Adipocyte (in vitro differentiated cells): Measurements from ENCODE around the gene ALDOC.

Source experiments
- DNase-seq: peaks from one replicate; pipeline ENCODE4 v3.0.0-alpha.2; 2015; ENCODE audit warnings: low read depth
- H3K27me3 ChIP-seq: replicated peaks from 2 replicates; pipeline ENCODE4 v1.7.0; 2013; ENCODE audit warnings: mild to moderate bottlenecking, low read length, moderate library complexity; ENCODE audit not compliant: control insufficient read depth, insufficient read depth
- H3K36me3 ChIP-seq: 2 replicates; pipeline ENCODE4 v1.7.0; 2013; ENCODE audit warnings: low read length, mild to moderate bottlenecking, moderate library complexity; ENCODE audit not compliant: control insufficient read depth, insufficient read depth, severe bottlenecking
- H3K4me1 ChIP-seq: 2 replicates; pipeline ENCODE4 v1.7.0; 2013; ENCODE audit warnings: mild to moderate bottlenecking, low read length, moderate library complexity; ENCODE audit not compliant: control insufficient read depth, insufficient read depth
- H3K4me3 ChIP-seq: 2 replicates; pipeline ENCODE4 v1.7.0; 2013; ENCODE audit warnings: mild to moderate bottlenecking, low read length, moderate library complexity
- H3K9ac ChIP-seq: 2 replicates; pipeline ENCODE4 v1.7.0; 2013; ENCODE audit warnings: mild to moderate bottlenecking, low read length, moderate library complexity
- H3K9me3 ChIP-seq: 2 replicates; pipeline ENCODE4 v1.7.0; 2013; ENCODE audit warnings: mild to moderate bottlenecking, low read length, moderate library complexity; ENCODE audit not compliant: control insufficient read depth

ALDOC gene

GRCh38 chr17:28538296-28538895 lies 38.3 kb downstream of the ALDOC start:
- no peak for DNase-seq
- H3K4me1 ChIP-seq = no peaks in the 10 kb centered on the region
- H3K36me3 ChIP-seq = no peaks in the 10 kb centered on the region
- peaks cover 17% of the 10 kb centered on the region for H3K27me3 ChIP-seq
- no peak overlapping the region for H3K4me3 ChIP-seq
- H3K9ac ChIP-seq = no peak overlapping the region
- H3K9me3 ChIP-seq = no peaks in the 10 kb centered on the region

GRCh38 chr17:28537219-28537610 lies 39.5 kb downstream of the ALDOC start:
- Histone ChIP-seq H3K4me1 (no peaks in the 10 kb centered on the region), H3K4me3 (no peak overlapping the region), H3K36me3 (no peaks in the 10 kb centered on the region), H3K9me3 (no peaks in the 10 kb centered on the region), H3K27me3 (peaks cover 17% of the 10 kb centered on the region), H3K9ac (no peak overlapping the region)
- no peak for DNase-seq

DNA sequence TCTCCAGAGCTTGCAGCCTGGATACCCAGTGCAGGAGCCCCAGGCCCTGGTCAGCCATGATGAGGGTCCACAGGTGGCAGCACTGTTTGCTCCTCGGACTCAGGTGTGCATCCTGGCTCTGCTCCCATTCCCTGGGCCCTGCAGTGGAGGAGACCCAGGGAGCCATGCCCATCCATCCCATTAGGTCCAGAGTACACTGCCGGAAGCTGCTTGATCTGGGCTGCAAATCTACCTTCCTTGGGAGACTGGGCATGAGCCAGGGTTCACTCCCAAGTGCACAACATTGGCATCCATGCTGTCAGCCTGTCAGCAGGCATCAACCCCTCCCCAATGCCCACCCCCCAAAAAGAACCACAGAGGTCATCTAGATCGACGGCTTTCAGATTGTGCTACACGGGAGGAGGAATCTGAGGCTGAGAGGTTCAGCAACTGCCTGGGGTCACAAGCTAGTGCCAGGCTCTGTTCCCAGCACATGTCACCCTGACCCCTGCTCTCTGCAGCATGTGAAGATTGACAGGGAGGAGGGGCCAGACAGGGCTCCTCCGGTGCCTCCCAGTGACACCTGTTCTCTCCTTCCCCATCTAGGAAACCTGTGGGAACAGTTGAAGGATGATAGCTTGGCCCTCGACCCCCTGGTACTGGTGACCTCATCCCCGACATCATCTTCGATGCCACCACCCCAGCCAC lies 40.0 kb downstream of the ALDOC start:
- Histone ChIP-seq H3K9ac (no peak overlapping the region), H3K4me3 (no peak overlapping the region), H3K9me3 (no peaks in the 10 kb centered on the region), H3K27me3 (peaks cover 17% of the 10 kb centered on the region), H3K4me1 (no peaks in the 10 kb centered on the region), H3K36me3 (no peaks in the 10 kb centered on the region)
- no peak for DNase-seq

GRCh38 chr17:28534740-28535375 lies 41.8 kb downstream of the ALDOC start:
- Histone ChIP-seq H3K4me3 (no peak overlapping the region), H3K27me3 (peaks cover 17% of the 10 kb centered on the region), H3K9me3 (no peaks in the 10 kb centered on the region), H3K36me3 (no peaks in the 10 kb centered on the region), H3K9ac (no peak overlapping the region), H3K4me1 (no peaks in the 10 kb centered on the region)
- no peak for DNase-seq

DNA sequence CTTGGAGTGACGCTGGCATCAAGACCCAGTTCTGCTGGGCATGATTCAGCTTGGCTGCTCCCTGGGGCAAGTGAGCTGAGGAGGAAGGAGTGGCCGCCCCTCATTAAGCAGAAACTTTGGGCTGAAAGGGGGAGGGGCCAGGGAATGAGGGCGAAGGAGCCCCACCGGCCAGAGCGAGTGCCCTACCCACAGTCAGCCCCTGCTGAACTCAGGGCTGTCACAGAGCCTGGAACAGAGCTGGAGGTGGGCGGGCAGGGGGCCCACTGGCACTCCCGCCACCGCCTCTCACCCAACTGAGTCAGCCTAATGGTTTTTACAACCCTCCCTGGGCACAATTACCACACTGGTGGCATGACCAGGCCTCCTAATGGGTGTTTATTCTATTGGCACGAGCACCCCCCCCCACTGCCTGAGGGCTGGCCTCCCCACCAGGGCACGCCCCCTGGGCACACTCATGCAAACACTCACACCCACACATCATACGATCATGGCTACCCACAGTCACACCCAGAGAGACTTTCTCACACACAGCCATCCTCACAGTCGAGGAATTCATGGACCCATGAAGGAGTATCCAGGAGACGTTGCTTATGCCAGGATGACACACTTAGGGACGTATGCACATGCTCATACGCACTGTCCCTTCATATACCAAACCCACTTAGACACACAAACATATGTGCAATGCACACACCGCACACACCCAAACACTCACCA lies 43.4 kb downstream of the ALDOC start:
- H3K27me3 ChIP-seq = peaks cover 6% of the 10 kb centered on the region
- H3K36me3 ChIP-seq = no peaks in the 10 kb centered on the region
- no peaks in the 10 kb centered on the region for H3K9me3 ChIP-seq
- DNase-seq = no peak
- no peaks in the 10 kb centered on the region for H3K4me1 ChIP-seq
- H3K9ac ChIP-seq = no peak overlapping the region
- H3K4me3 ChIP-seq = no peak overlapping the region

DNA sequence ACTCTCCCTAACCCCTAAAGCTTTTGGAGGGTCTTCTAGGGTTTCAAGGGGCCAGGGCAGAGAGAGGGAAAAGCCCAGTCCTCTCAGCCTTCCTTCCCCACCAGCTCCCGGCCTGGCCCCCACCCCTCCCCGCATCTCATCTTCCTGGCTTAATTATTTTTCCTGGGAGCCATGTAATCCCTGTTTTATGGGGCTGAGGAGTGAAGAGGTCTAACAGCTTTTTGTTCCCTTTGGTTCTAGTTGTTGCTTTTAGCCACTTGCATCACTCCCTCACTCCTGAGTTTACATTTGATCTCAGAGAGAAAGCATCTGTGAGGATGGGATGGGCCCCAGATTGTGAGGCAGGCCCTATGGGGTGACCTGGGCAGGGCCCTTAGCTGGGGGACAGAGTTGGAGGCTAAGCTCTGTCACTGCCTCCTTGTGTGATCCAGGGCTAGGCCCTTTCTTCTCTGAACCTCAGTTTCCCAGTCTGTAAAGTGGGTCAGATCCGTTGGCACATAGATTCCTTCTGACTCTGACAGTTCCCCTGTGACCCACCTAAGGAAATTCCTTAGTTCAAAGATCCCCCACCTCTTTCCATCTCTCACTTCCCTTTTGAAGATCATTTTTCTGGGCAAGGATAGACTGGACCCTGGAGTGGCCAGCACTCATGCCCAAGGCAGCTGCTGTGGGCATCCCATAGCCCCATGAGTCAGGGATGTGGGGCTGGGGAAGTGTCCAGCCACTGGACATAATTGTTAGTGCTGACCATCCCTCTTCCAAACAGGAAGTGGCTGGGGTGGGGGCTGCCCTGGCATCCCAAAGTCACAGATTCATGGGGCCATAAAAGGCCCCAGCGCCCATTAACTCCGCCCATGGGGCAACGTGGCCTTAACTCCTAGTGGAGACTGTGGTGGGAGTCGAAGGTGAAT lies 44.4 kb downstream of the ALDOC start:
- no peak for DNase-seq
- peaks cover 2% of the 10 kb centered on the region for H3K4me1 ChIP-seq

GRCh38 chr17:28530926-28531325 lies 45.8 kb downstream of the ALDOC start:
- Histone ChIP-seq H3K4me3 (no peak overlapping the region), H3K27me3 (no peaks in the 10 kb centered on the region), H3K4me1 (peaks cover 2% of the 10 kb centered on the region), H3K36me3 (no peaks in the 10 kb centered on the region), H3K9me3 (no peaks in the 10 kb centered on the region), H3K9ac (no peak overlapping the region)
- no peak for DNase-seq

More for the DNA sequence above, 44.4 kb downstream of the ALDOC start:
- Histone ChIP-seq H3K9me3 (no peaks in the 10 kb centered on the region), H3K27me3 (no peaks in the 10 kb centered on the region), H3K9ac (no peak overlapping the region), H3K36me3 (no peaks in the 10 kb centered on the region), H3K4me3 (no peak overlapping the region)

DNA sequence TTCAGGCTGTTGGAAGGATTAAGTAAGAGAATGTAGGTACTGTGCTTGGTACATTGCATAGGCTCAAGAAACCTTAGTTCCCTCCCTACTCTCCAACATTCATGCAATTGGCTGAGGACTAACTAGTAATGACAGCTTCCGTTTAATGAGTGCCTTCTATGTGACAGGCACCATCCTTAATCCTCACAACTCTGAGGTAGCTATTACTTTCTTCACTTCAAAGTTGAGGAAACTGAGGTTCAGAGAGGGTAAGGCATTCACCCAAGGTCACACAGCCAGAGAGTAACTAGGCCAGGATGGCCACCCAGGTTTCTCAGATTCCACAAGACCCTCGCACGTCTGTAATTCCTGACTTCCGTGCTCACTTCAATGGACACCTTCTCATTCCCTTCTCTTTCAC lies 46.4 kb downstream of the ALDOC start:
- H3K27me3 ChIP-seq = no peaks in the 10 kb centered on the region
- no peak overlapping the region for H3K4me3 ChIP-seq
- H3K36me3 ChIP-seq = no peaks in the 10 kb centered on the region
- no peak for DNase-seq
- H3K9me3 ChIP-seq = no peaks in the 10 kb centered on the region
- peaks cover 6% of the 10 kb centered on the region for H3K4me1 ChIP-seq
- H3K9ac ChIP-seq = no peak overlapping the region

DNA sequence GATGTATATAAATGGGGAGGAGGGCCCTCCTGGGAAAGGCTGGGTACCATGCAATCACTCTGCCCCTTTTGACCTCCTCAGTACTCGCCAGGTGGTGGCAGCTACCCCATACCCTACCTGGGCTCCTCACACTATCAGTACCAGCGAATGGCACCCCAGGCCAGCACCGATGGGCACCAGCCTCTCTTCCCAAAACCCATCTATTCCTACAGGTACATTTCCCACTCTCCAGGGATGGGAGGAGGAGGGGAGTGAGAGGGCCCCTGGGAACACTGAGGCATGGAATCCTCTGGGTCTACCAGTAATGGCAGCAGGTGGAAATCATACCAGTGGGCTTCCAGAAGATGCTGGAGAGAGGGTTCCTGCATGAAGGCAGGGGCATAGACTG lies 47.7 kb downstream of the ALDOC start:
- Histone ChIP-seq H3K9ac (no peak overlapping the region), H3K36me3 (no peaks in the 10 kb centered on the region), H3K9me3 (no peaks in the 10 kb centered on the region), H3K27me3 (no peaks in the 10 kb centered on the region), H3K4me3 (no peak overlapping the region), H3K4me1 (peaks cover 7% of the 10 kb centered on the region)
- no peak for DNase-seq

DNA sequence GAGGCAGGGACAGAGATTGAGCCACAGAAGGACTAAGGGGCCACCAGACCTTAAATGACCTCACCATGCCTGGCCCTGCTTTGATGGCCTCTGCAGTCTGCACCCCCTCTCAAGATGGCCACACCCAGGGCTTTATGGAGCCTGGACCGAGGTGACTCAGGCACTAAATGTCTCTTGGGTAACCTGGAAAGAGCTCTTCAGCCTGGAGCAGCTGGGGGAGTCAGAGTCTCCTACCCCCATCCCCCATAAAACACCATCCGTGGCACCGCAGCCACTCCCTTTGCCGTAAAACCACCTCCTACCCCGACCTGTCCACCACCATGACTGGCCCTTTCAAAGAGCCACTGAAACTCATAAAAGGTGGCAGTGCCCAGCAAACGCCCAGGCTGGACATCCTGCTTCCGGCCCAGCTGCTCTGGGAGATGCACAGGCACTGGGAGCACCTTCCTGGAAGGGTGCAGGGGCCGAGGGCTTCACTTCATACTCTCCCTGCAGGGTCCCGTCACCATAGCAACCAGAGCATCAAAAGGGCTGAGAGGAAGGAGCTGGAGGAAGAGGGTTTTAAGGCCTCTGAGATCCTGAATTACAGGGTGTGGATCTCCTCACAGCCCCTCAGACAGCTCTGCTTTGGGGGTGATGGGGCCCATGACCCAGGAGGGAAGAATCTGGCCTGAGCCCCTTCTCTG lies 48.2 kb downstream of the ALDOC start:
- H3K4me3 ChIP-seq = no peak overlapping the region
- no peak for DNase-seq
- H3K9me3 ChIP-seq = no peaks in the 10 kb centered on the region
- no peaks in the 10 kb centered on the region for H3K27me3 ChIP-seq
- no peak overlapping the region for H3K9ac ChIP-seq
- no peaks in the 10 kb centered on the region for H3K36me3 ChIP-seq
- peaks cover 7% of the 10 kb centered on the region for H3K4me1 ChIP-seq
